HG03442 (cell line): ENCODE data around the gene ZNF33B.
"Not testable (repeated sequence)": the region's sequence is repeated elsewhere in the genome, so short reads cannot be mapped to it uniquely, and the experiment has no call there.

Experiments
- ATAC-seq: cut with Tn5 transposase; IDR thresholded peaks from one replicate; pipeline ENCODE4 v1.9.1; 2021; ENCODE audit warnings: mild to moderate bottlenecking, moderate library complexity; ENCODE audit not compliant: unreplicated experiment

Gene ZNF33B

DNA sequence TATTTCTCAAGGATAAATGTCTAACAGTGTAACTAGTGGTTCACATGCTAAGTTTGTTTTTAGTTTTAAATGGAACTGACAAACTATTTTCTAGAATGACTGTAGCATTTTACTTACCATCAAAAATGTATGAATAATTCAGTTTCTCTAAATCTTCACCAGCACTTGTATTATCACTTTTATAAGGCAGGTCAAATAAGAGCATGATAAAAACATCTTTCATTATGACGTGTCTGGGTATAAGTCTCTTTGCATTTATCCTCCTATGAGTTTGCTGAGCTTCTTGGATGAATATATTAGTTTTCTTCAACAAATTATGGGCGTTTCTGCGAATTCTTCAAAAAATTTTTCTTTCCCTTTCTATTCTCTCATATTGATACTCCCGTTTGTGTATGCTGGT lies 19.9 kb downstream of the ZNF33B start:
- no peak for ATAC-seq

GRCh38 chr10:42615419-42615818 lies 23.0 kb downstream of the ZNF33B start:
- no peak for ATAC-seq

DNA sequence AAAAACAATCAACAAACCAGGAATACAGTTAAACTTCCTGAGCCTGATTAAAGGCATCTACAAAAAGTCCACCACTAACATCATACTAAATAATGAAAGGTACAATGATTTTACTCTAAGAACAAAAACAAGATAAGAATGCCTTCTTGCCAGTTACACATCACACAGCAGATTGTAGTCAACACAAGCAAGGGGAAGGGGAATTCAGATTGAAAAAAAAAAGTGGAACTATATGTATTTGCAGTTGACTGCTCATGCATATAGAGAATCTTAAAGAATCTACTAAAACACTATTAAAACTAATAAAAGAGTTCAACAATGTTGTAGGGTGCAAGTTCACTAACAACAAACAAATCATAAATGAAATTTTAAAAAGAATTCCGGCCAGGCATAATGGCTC lies 28.5 kb downstream of the ZNF33B start:
- no peak for ATAC-seq

GRCh38 chr10:42598249-42598873 lies 40.0 kb downstream of the ZNF33B start:
- no peak for ATAC-seq

DNA sequence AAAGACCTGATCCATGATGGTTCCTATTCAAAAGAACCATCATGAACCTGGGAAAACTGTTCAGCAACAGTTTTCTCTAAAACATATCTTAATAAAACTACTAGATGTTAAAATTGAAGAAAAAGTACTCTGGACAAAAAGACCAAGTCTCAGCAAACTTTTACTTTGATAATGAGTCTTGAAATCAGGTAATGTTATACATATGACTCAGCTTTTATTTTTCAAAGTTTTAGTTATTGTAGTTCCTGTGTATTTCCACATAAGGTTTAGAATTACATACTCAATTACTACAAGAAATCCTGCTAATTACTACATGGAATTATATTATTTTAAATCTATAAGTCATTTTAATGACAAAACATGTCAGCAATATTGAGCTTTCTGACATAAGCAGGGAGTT lies 42.2 kb downstream of the ZNF33B start:
- no peak for ATAC-seq

- no peak for ATAC-seq
Measured at GRCh38 chr10:42594246-42594650, 44.1 kb downstream of the ZNF33B start.

DNA sequence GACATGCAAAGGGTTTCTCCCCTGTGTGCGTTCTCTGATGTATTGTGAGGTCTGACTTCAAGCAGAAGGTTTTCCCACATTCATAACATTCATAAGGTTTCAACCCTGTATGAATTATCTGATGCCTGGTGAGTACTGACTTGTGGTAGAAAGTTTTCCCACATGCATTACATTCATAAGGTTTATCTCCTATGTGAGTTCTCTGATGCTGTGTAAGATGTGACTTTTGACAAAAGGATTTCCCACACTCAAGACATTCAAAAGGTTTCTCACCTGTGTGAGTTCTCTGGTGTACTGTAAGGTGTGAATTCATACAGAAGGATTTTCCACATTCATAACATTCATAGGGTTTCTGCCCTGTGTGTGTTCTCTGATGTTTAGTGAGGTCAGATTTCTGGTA lies 45.1 kb downstream of the ZNF33B start:
- no peak for ATAC-seq

GRCh38 chr10:42583828-42584227 lies 54.5 kb downstream of the ZNF33B start:
- ATAC-seq = no peak

GRCh38 chr10:42578019-42578418 lies 60.4 kb downstream of the ZNF33B start:
- ATAC-seq = no peak

GRCh38 chr10:42576338-42576737 lies 62.0 kb downstream of the ZNF33B start:
- no peak for ATAC-seq

DNA sequence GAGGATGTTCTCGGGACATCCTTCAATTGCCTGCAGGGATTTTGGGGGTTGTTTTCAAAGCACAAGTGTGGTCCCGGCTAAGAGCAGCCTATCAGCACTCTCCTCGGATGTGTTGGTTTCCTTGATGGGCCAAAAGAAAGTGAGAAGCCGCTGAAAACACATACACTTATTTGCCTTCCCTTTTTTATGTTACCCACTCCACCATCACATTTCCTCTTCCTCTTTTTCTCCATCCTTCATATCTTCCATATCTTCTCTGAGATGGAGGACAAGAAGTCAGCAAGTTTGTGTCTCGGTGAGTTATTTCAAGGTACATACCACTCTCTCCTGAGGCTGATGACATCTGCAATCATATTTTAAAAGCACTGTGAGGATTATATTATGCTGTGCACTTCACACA lies 64.0 kb downstream of the ZNF33B start:
- ATAC-seq = no peak

- ATAC-seq = no peak
Measured at GRCh38 chr10:42556931-42557330, 81.4 kb downstream of the ZNF33B start.

DNA sequence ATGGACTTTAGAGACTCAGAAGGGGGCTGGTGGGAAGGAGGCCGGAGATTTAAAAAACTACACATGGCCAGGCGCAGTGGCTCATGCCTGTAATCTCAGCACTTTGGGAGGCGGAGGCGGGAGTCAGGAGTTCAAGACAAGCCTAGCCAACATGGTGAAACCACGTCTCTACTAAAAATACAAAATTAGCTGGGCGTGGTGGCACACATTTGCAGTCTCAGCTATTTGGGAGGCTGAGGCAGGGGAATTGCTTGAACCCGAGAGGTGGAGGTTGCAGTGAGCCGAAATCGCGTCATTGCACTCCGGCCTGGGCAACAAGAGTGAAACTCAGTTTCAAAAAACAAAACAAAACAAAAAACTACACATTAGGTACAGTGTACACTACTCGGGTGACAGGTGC lies 84.8 kb downstream of the ZNF33B start:
- not testable (repeated sequence) for ATAC-seq

- peak; percentile 26 for ATAC-seq
Measured at GRCh38 chr10:42553064-42553407, 85.3 kb downstream of the ZNF33B start.

GRCh38 chr10:42552188-42553063 lies 85.9 kb downstream of the ZNF33B start:
- peak; percentile 94 for ATAC-seq

- no peak for ATAC-seq
Measured at GRCh38 chr10:42551582-42552187, 86.7 kb downstream of the ZNF33B start.

GRCh38 chr10:42549851-42550250 lies 88.5 kb downstream of the ZNF33B start:
- ATAC-seq = no peak

GRCh38 chr10:42548254-42548653 lies 90.1 kb downstream of the ZNF33B start:
- ATAC-seq = no peak

GRCh38 chr10:42544945-42545344 lies 93.4 kb downstream of the ZNF33B start:
- no peak for ATAC-seq

DNA sequence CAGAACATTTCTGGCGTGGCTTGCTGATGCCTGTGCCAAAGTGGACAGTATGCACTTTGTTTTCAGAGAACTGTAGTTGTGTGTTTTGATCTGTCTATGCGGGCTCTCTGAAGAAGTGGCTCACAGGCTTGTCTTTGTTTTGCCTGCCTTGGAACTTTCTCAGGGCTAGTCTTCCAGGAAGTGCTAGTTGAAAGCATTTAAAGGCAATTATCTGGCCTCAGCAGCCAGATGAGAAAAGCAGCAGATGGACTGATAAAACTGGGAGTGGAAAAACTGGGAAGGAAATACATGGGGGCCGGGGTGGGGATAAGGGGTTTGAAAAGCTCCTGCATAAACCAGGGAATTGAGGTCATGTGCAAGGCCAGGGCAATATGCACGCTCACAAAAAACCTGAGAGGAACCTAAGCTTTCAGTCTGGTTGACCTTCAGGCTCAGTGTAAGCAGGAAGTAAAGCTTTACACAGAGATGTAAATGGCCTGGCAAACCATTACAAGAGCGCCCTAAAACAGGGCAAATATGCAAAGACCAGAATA lies 94.5 kb downstream of the ZNF33B start:
- ATAC-seq = no peak
